Activated CD8-positive, alpha-beta memory T cell treated with anti-CD3 and anti-CD28 coated beads for 4 hours (primary cell): ENCODE results near the gene UFSP1.

Experiments
- DNase-seq, 2 donors: peaks; one replicate each; pipeline ENCODE4 v3.0.0-alpha.2; 2020; ENCODE audit warnings: low read depth in 2 of 2

The UFSP1 gene

DNA sequence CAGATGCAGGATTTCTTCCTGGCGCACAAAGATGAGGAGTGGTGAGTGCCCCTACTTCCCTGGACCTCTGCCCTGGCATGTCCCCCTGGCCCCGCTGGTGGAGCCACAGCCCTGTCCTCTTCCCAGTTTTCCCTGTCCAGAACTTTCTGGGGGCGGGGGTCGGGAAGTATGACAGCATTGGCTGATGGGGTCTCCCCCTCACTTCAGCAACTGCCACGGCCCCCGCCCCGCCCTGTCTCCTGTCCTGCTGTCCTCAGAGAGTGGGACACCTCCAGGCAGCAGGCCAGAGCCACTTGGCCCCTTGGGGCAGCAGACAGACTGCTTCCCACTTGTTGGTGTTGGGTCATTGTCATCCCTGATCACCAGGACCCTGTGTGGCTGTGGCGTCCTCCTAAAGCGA is 7.3 kb downstream of the UFSP1 start:
- DNase-seq = no peak

DNA sequence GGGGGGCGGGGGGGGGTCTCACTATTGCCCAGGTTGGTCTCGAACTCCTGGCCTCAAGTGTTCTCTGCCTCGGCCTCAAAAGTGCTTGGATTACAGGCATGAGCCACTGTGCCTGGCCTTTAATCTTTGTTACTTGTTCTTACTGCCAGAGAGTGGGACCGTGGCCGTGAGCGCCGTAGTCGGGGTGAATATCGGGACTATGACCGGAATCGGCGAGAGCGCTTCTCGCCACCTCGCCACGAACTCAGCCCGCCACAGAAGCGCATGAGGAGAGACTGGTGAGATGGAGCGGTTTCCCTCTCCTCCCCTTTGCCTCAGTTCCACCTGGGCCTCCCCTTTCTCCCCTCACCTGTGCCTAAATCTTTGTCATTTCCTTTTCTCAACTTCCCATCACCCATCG is 8.4 kb downstream of the UFSP1 start:
- DNase-seq = no peak

DNA sequence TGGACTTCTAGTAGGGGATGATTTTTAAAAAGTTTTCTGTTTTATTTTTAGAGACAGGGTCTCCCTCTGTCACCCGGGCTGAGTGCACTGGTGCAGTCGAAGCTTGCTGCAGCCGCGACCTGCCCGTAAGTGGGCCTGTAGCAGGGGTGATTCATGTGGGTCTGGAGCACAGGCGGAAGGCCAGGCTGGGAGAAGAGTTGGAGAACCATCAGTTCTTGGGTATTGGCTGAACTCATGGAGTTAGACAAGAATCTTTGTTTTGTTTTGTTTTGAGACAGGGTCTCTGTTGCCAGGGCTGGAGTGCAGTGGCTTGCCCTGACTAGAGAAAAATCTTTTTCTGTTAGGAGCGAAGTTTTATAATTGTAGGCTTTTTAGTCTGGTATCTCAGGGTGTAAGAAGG is 8.9 kb downstream of the UFSP1 start:
- no peak for DNase-seq

DNA sequence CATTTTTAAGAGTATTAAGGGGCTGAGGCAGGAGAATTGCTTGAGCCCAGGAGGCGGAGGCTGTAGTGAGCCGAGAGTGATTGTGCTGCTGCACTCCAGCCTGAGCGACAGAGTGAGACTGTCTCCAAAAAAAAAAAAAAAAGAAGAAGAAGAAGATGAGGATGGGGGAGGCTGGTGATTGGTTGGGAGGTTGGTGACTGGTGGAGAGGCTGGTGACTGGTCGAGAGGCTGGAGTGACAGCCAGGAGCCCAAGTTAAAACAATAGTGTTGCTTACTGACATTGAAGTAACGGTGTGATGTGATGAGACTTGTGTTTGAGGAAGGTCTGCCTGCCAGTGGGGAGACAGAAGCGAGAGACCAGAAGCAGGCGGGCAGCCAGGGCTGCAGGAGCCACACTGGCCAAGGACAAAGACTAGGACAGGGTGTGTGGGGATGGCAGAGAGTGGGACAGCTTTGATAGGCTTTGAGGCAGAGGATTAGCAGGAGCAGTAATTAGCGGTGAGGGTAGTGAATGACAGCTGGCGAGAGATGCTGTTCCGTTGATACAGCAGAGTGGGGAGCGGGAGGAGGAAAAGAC is 9.7 kb downstream of the UFSP1 start:
- no peak for DNase-seq

DNA sequence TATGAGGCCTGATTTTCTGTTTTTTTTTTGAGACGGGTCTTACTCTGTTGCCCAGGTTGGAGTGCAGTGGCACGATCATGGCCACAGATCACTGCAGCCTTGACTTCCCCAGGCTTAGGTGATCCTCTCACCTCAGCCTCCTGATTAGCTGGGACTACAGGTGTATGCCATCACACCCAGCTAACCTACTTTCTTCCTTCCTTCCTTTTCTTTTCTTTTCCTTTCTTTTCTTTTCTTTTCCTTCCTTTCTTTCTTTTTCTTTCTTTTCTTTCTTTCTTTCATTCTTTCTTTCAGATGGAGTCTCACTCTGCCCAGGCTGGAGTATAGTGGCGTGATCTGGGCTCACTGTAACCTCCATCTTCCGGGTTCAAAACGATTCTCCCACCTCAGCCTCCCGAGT is 10.8 kb downstream of the UFSP1 start:
- DNase-seq = no peak

DNA sequence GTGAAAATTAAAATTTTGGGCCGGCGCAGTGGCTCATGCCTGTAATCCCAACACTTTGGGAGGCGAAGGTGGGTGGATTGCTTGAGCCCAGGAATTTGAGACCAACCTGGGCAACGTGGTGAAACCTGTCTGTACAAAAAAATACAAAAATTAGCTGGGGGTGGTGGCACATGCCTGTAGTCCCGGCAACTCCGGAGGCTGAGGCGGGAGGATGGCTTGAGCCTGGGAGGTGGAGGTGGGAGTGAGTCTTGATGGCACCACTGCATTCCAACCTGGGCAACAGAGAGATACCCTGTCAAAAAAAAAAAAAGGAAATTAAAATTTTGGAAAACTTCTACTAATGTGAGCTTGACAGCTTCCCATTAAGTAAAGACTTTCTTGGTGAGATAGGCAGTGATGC is 11.5 kb downstream of the UFSP1 start:
- no peak for DNase-seq

DNA sequence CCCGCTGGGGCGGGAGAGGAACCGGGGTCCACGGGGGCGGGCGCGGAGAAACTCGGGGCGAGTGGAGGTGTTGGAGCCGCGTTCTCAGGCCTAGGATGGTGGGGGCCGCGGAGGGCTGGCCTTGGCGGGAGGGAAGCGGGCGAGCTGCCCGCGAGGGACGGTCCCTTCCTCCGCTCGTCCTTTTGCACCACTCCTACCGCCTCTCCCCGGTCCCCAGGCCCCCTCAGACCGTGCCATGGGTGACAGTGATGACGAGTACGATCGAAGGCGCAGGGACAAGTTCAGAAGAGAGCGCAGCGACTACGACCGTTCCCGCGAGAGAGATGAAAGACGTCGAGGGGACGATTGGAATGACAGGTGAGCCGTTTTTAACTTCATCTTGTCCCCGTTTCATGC is 14.2 kb downstream of the UFSP1 start:
- DNase-seq = no peak

DNA sequence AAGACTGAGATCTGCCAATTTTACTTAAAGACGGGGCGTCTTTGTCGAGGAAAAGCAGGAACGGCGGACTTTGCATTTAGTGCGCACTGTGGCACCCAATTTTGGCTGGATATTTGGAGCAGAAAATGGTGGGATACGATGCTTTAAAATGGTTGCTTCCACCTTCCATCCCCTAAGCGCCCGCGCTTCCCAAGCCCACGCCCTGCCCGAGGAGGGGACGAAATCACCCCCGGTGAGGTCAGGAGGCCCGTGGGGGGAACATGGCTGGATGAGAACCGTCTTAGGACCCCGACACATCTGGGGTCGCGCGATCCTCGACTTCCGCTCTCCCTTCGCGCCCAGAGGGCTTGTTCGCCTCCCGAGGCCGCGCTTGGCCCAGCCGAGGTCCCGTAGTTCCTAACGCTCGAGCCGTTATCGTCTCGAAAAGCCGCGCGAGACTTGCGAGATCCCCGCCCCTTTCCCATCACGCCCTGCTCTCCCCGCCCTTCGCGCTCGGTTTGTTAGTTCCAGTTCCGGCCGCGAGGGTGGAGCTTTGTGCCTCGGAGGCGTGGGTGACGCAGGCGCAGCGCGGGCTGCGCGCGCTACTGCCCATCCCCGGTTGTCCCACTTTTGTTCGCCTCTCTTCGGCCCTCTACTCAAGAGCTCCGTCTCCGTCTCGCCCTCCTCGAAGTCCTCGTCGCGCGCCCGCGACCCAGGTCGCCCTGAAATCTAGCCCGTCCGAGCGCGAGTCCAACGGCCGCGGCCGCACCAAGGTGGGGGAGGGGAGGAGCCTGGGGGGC is 14.7 kb downstream of the UFSP1 start, which contains the start of gene SRRT:
SRRT (plus strand) TSS at position 527 of the 779 bp plus-strand sequence. CDS start 488 bp downstream, outside the sequence.
- DNase-seq = peak; percentile 97 to 98

DNA sequence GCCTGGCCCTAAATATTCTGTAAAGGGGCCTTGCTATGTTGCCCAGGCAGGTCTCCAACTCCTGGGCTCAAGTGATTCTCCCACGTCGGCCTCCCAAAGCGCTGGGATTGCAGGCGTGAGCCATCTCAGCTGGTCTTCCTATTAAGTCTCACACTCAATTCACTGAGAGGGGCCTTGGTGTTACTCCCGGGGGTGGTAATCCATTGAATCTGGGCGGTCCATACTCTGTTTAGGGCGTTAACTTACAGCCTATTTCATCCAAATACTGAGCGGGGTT is 15.3 kb downstream of the UFSP1 start:
- DNase-seq = no peak

DNA sequence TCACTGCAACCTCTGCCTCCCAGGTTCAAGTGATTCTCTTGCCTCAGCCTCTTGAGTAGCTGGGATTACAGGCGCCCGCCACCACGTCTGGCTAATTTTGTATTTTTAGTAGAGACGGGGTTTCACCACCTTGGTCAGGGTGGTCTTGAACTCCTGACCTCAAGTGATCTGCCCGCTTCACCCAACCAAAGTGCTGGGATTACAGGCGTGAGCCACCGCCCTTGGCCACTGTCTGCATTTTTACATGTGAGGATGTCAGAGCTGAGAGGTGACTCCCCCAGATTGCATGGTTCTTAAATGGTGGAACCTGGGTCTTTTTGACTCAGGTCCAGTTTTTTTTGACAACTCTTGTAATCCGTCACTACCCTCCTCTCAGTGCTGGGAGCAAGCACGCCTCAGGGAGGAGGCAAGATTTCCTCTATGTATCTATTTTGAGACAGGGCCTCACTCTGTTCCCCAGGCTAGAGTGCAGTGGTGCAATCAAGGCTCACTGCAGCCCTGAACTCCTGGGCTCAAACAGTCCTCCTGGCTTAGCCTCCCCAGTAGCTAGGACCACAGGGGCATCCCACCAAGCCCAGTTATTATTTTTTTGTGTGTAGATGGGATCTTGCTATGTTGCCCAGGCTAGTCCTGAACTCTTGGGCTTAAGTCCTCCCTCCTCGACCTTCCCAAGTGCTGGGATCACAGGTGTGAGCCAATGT is 15.8 kb downstream of the UFSP1 start:
- no peak for DNase-seq

DNA sequence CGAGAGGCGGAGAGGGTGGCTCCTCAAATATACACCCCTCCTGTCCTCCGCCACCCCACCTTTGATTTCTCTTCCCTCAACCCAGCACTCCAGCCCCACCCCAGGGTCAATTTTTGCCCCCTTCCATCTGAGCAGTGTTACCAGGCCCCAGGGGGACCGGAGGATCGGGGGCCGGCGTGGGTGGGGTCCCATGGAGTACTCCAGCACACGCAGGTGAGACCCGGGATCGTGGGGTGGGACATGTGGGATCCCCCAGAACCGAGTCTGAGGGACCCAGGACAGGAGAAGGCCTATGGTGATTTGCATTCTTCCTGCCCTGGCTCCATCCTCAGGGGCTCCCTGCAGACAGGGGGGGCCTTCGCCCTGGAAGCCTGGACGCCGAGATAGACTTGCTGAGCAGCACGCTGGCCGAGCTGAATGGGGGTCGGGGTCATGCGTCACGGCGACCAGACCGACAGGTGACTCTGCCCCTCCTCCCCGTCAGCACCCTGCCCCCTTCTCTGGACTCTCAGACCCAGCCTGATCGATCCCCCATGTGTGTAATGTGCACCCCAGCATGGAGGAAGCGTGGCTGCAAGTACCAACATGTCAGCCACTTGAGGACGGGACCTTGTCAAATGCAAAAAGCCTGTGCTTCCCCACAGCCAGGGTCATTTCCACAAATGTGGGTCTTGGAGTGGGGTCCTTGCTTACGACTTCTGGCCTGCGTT is 21.6 kb downstream of the UFSP1 start:
- DNase-seq = no peak

DNA sequence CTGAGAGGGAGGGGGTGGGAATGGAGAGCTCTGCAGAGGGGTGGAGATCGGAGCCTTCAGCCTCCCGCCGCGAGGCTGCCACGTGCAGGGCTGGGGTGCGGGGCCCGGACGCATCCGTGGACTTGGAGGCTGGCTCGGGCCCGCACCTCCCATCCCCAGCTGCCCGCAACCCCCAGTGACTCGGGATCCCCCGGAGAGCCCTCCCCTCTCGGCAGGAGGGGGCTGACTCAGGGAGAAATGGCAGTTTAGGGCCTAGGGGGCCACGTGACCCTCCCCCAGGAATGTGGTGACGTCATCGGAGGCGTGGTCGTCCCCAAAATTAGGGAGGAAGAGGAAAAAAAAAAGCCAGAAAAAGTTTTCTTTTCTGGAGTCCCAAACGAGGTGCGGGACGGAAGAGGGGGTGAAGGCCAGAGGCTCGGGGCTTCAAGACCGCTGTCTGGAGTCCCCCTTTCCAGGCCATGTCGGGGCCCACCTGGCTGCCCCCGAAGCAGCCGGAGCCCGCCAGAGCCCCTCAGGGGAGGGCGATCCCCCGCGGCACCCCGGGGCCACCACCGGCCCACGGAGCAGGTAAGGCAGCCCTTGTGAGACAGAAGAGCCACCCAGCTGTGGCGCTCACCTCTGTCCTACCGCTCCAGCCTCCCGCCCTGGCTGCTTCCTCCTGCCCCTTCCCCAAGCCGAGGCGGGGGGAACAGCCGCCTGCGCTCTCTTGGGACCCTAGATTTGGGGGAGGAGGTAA is 22.3 kb downstream of the UFSP1 start, which contains the start of gene TRIP6:
TRIP6 (plus strand) TSS at position 348 of the 736 bp plus-strand sequence; CDS start at position 459, 111 bp downstream.
- DNase-seq = peak in 1 of 2 donors; percentile 45

DNA sequence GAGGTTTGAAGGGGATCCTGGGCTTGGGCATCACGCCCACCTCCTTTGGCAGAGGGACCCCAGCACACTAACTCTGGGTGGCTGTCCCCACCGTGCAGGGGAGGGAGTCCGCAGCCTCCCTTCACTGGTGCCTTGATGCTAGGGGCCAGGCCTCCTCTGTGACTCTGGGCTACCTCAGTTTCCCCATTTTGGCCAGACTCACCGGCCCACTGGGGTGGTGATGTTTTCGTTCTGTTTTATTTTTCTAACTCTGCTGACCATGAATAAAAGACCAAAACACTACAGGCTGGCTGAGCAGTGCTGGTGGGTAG is 22.8 kb downstream of the UFSP1 start:
- DNase-seq = no peak

DNA sequence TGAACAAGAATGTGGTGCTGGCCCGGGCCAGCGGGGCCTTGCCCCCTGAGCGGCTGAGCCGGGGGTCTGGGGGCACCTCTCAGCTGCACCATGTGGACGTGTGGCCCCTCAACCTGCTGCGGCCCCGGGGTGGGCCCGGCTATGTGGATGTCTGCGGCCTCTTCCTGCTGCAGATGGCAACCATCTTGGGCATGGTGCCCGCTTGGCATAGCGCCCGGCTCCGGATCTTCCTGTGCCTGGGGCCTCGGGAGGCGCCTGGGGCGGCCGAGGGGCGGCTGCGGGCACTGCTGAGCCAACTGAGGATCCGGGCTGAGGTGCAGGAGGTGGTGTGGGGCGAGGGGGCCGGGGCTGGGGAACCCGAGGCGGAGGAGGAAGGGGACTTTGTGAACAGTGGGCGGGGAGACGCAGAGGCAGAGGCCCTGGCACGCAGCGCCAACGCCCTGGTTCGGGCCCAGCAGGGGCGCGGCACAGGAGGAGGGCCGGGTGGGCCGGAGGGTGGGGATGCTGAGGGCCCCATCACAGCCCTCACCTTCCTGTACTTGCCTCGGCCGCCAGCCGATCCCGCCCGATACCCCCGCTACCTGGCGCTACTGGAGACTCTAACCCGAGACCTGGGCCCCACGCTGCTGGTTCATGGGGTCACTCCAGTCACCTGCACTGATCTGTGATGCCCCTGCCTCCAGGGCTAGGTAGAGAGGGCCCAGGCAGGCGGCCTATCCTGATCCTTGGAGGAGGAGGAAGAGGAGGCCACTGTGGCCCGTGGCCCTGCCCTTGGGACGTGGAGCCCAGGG is 23.4 kb downstream of the UFSP1 start:
- no peak for DNase-seq

DNA sequence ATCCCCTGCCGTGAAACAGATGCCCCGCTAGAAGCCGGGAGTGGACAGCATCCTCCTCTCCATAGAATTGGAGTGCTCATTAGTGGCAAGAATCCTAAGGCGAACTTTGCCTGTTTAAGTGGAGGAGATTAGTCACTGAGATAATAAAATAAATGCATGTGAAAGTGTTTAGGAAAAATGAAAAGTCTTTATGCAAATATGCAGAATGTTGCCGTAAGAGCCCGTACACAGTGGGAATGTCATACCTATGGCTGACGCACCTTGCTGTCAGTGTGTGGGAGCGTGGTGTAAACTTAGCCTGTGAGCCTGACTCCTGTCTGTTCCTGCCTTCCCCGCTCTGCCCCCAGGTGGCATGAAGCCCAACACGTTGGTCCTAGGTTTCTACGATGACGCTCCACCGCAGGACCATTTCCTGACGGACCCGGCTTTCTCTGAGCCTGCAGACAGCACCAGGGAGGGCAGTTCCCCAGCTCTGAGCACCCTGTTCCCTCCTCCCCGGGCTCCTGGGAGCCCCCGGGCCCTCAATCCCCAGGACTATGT is 24.1 kb downstream of the UFSP1 start:
- no peak for DNase-seq

DNA sequence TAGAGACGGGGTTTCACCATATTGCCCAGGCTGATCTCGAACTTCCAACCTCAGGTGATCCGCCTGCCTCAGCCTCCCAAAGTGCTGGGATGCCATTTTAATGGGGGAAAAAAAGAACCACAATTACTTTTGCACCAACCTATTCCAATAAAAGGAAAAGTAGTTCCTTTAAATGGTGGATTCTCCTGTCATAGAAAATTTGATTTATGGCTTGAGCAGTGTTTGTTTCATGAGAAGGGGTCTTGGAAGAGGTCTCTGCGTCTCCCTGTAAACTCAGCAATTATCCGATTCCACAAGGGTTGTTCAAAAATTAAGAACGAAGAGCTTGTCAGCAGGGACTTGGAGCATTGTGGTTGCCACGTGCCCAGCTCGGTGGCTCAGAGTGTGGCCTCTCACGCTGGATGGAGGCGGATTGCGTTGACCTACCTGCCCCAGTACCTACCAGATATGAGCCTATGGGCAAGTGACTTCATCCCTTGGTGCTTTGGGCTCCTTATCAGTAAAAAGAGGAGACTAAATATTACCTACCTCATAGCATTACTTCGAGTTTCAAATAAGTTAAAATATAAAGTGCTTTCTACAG is 25.2 kb downstream of the UFSP1 start:
- no peak for DNase-seq

DNA sequence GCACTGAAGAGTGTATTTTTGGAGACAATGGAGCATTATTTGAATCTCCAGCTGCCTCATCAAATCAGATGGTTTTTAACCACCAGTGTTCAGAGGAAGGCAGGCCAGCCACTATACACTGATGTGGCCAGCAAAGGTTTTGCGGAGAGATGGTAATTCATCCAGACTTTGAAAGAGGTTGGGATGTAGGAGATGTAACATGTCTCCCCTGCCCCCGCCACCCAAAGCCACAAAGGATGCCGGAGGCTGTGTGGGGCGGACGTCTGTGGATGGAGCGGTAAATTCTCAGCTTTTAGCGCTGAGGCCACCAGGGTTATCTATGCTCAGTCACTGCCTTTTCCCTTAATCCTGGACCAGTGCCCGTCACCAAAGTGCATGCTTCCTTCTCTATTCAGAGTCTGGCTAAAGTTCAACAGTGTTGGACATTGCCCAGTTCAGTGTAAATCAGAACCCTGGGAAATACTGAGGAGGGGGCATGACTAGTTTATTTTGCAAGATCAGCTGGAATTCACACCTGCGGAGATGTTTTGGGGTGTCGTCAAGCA is 26.0 kb downstream of the UFSP1 start:
- DNase-seq = no peak

DNA sequence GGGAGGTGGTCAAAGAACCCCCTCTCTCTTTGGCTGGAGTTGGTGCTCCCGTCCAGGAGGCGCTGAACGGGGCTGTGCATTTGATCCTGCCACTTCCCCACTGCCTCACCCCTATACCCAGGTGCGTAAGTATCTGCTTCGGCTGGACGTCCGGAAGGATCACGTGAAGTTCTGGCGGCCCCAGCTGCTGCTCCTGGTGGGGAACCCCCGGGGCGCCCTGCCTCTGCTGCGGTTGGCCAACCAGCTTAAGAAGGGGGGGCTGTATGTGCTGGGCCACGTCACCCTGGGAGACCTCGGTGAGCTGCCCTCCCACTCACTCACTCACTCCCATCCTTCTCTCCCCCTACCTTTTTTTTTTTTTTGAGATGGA is 27.9 kb downstream of the UFSP1 start:
- no peak for DNase-seq

DNA sequence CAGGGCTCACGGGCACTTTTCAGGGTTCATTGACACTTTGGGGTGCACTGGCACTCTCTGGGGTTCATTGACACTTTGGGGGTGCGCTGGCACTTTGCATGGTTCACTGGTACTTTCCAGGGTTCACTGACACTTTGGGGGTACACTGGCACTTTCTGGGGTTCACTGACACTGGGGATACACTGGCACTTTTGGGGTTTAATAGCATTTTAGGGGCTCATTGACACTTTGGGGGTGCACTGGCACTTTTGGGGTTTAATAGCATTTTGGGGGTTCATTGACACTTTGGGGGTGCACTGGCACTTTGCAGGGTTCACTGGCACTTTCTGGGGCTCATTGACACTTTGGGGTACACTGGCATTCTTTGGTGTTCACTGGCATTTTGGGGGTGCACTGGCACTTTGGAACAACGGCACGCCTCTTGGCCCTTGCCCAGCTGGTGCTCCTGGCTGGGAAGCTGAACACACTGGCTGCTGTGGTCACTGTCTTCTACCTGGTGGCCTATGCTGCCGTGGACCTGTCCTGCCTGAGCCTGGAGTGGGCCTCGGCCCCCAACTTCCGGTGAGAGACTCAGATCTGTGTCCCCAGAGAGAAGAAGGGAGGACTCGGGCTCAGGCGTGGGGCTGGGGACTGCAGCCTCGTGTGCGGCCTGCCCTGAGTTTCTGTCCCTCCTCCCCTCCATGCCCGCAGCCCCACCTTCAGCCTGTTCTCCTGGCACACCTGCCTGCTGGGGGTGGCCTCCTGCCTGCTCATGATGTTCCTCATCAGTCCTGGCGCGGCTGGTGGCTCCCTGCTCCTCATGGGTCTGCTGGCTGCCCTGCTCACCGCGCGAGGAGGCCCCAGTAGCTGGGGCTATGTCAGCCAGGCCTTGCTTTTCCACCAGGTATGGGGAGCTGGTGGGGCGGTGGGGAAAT is 28.6 kb downstream of the UFSP1 start:
- DNase-seq = no peak
